Inferior parietal cortex (tissue), 1 donor: ENCODE measurements around the gene CENPU.
"Not testable (repeated sequence)": the region's sequence is repeated elsewhere in the genome, so short reads cannot be mapped to it uniquely, and the experiment has no call there.

ENCODE experiments used
- DNase-seq: peaks from one replicate; pipeline ENCODE4 v3.0.0-alpha.2; 2016; ENCODE audit errors: extremely low spot score

Gene CENPU

GRCh38 chr4:184752496-184753275 is 18.8 kb upstream of the CENPU start:
- no peak for DNase-seq

- DNase-seq = no peak
These were observed 17.7 kb upstream of the CENPU start for GRCh38 chr4:184751585-184751956.

- no peak for DNase-seq
These were observed 17.2 kb upstream of the CENPU start for GRCh38 chr4:184750926-184751584.

GRCh38 chr4:184748251-184748652 is 14.4 kb upstream of the CENPU start:
- no peak for DNase-seq

- no peak for DNase-seq
These were observed 13.3 kb upstream of the CENPU start for GRCh38 chr4:184747034-184747830.

GRCh38 chr4:184745831-184746795 is 12.2 kb upstream of the CENPU start:
- peak; percentile 83 for DNase-seq

GRCh38 chr4:184744236-184744635 is 10.3 kb upstream of the CENPU start:
- no peak for DNase-seq

- no peak for DNase-seq
These were observed 9.8 kb upstream of the CENPU start for GRCh38 chr4:184743650-184744049.

- not testable (repeated sequence) for DNase-seq
These were observed 7.8 kb upstream of the CENPU start for GRCh38 chr4:184741651-184742050.

- DNase-seq = no peak
These were observed 7.1 kb upstream of the CENPU start for GRCh38 chr4:184740980-184741391.

GRCh38 chr4:184739575-184739974 is 5.7 kb upstream of the CENPU start:
- DNase-seq = not testable (repeated sequence)

GRCh38 chr4:184734758-184735157 is 862 bp upstream of the CENPU start:
- no peak for DNase-seq

GRCh38 chr4:184732126-184732525 is 1.8 kb downstream of the CENPU start:
- no peak for DNase-seq

- DNase-seq = no peak
These were observed 2.8 kb downstream of the CENPU start for GRCh38 chr4:184731056-184731455.

GRCh38 chr4:184729946-184730345 is 4.0 kb downstream of the CENPU start:
- DNase-seq = no peak

GRCh38 chr4:184728858-184729257 is 5.0 kb downstream of the CENPU start:
- no peak for DNase-seq

GRCh38 chr4:184727430-184727829 is 6.5 kb downstream of the CENPU start:
- DNase-seq = no peak

GRCh38 chr4:184722798-184723197 is 11.1 kb downstream of the CENPU start:
- no peak for DNase-seq

GRCh38 chr4:184721254-184721653 is 12.6 kb downstream of the CENPU start:
- no peak for DNase-seq

GRCh38 chr4:184719407-184719806 is 14.5 kb downstream of the CENPU start:
- DNase-seq = no peak

- DNase-seq = no peak
These were observed 18.4 kb downstream of the CENPU start for GRCh38 chr4:184715526-184715925.
